ENCODE measurements around the gene SEC16A.
"Not testable (repeated sequence)": the region's sequence is repeated elsewhere in the genome, so short reads cannot be mapped to it uniquely, and the experiment has no call there.

SEC16A gene

DNA sequence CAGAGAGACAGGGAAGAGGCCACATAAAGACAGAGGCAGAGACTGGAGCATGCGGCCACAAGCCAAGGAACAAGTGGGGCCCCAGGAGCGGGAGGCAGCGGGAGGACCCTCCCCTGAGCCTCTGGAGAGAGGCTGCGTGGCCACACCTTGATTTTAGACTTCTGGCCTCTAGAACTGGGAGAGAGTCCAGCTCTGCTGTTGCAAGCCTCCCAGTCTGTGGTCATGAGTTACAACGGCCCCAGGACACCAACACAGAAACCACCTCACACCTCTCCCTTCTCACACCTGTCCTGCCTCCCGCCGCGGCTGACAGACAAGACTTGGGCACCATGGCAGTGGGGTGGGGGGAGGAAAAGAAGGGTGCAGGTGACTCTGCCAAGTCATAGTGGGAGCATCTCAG is 45.4 kb downstream of the SEC16A start:
- no peak for DNase-seq

GRCh38 chr9:136436055-136436634 is 46.7 kb downstream of the SEC16A start:
- no peak for DNase-seq

GRCh38 chr9:136434580-136435169 is 48.2 kb downstream of the SEC16A start:
- DNase-seq, result no peak

- DNase-seq, result no peak
These were observed 48.8 kb downstream of the SEC16A start for GRCh38 chr9:136433849-136434579.

GRCh38 chr9:136433043-136433715 is 49.7 kb downstream of the SEC16A start:
- DNase-seq, result no peak

DNA sequence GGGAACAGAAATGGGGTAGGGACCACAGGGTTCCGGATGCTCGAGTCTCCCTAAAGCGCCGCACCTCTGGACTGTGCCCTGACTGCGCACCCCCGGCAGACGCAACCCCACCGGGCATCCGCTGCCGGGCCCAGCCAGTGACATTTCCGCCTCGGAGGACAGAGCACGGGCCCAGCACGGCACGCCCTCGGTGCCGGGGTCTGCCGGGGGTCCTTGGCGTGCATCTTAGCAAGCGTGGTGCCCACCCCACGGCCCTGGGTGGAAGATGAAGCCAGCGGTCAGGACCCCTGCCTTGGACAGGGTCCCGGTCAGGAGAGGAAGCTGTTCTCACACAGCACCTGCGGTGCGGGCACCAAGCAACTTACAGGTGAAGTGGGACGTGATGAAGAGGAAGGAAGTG is 50.2 kb downstream of the SEC16A start:
- DNase-seq, result no peak

- DNase-seq, result no peak
These were observed 51.0 kb downstream of the SEC16A start for GRCh38 chr9:136431782-136432350.

- DNase-seq, result no peak
These were observed 52.1 kb downstream of the SEC16A start for GRCh38 chr9:136430588-136431234.

DNA sequence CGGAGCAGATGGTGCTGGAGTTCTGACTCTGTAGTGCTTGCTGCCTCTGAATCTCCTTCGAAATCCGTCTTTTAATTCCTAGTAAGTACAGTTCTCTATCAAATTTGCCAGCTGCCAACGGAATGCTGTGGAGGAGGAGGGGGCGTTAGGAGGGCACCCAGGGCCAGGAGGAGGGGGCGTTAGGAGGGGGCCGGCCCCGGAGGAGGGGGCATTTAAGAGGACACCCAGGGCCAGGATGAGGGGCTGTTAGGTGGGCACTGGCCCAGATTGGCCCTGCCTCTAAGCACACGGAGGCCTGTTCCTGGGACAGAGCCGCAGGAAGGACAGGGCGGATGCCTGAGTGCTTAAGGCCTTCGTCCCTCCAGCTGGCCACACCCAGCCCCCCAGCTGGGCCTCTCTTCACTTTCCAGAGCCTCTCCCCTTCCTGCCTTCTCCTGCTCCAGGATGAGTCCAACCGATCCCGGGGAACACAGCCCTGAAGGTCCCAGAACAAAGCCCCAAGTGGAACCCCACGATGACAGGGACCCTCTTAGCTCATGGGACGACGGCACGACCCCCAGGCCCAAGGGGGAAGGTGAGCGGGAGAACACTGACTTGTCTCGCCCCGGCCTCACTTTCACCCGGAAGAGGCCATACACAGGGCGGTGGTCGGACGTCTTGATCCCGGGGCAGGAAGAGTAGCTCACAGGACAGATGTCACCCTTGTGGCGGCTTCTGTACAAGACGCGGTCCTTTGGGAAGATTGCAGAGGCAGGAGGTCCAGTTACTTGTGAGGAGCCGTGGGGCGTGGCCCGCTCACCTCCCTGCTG is 53.0 kb downstream of the SEC16A start:
- no peak for DNase-seq

DNA sequence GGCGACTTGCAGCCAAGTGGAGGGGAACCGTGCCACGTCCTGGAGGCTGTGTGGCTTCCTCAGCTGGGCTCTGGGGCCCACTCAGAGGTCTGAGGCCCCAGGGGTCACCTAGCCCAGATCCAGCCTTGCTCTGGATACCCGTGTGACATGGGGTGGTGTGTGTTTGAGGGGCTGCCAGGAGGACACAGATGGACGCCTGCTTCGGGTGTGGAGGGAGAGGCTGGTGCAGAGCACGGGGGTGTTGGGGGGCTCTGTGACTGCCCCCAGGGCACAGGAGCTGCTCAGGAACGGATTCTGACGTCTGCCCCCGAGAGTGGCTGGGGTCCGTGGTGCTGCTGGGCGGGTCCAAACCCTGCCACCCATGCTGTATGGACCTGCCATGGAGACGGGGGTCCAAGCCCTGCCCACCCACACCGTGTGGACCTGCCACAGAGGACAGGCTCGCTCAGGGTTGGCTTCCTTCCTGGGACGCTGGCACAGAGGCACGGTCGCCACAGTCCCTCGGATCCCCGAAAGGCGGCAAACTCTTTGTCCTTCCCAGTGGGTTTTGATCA is 53.7 kb downstream of the SEC16A start:
- no peak for DNase-seq

DNA sequence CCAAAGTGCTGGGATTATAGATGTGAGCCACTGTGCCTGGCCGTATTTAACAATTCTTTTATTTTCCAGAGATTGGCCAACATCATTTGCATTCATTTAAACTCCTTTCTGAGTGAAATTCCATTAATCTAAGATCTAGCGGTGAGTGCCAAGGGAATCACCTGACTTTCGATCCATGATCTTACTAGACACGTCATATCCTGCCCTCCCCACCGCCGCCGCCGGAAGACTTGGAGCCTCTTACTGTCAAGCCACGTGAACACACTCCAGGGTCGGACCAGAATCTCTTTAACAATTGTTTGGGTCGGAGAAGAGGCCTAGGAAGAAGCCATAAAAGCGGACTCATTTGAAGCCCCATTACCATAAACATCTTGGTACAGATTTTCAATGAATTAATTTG is 56.1 kb downstream of the SEC16A start:
- DNase-seq, result no peak

- not testable (repeated sequence) for DNase-seq
These were observed 57.5 kb downstream of the SEC16A start for GRCh38 chr9:136425367-136425766.

DNA sequence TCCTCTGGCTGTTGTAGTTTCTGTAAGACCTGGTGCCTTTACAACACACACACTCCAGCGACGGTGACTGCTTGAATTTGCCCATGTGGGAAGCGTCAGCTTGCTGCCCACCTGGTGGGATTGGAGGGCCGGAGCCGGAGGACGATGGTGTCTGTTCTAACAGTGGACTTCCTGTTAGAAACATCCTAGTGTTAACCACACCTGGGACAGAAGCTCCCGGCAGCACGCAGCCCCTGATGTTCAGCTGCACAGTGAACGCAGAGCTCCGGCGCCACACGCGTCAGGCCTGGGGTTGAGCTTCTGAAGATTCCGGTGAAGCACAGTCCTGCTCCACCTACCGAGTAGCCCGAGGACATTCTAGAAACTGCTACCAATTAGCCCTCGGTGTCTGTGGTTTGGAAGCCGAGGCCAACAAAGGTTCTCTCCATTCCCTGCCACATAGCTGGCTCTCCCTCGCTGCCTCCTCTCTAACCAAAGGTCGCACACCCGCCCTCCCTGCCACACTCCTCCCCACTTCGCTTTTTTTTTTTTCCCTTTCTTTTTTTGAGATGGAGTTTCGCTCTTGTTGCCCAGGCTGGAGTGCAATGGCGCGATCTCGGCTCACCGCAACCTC is 58.0 kb downstream of the SEC16A start:
- no peak for DNase-seq

- DNase-seq, result no peak
These were observed 59.3 kb downstream of the SEC16A start for GRCh38 chr9:136423432-136424146.

DNA sequence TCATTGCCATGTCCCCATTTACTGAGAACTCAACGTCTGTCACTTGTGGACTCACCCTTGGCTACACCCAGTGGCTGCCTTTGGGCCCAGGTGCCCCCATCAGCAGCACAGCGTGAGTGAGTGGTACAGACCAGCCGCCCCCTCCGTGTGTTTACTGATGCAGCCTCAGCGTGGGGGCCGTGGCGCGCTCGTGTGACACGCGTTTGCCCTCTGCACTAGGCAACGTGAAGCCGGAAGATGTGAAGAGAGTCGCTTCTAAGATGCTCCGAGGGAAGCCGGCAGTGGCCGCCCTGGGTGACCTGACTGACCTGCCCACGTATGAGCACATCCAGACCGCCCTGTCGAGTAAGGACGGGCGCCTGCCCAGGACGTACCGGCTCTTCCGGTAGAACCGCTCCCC is 60.0 kb downstream of the SEC16A start:
- DNase-seq, result no peak

- DNase-seq, result no peak
These were observed 61.0 kb downstream of the SEC16A start for GRCh38 chr9:136421791-136422190.

DNA sequence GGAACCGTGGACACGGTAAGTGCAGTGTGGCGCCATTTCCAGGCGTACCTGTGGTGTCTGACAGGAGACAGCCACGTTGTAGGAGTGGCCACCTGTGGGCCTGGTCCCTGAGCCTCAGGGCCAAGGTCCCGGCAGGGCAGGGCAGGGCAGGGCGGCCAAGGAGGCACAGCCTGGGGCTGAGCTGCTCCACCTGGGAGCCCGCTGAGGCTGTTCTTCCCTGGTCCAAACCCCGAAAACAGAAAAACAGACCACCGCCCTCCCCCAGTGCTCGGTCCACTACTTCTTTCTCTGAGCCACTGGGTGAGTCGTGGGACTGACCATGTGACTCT is 63.8 kb downstream of the SEC16A start:
- no peak for DNase-seq

DNA sequence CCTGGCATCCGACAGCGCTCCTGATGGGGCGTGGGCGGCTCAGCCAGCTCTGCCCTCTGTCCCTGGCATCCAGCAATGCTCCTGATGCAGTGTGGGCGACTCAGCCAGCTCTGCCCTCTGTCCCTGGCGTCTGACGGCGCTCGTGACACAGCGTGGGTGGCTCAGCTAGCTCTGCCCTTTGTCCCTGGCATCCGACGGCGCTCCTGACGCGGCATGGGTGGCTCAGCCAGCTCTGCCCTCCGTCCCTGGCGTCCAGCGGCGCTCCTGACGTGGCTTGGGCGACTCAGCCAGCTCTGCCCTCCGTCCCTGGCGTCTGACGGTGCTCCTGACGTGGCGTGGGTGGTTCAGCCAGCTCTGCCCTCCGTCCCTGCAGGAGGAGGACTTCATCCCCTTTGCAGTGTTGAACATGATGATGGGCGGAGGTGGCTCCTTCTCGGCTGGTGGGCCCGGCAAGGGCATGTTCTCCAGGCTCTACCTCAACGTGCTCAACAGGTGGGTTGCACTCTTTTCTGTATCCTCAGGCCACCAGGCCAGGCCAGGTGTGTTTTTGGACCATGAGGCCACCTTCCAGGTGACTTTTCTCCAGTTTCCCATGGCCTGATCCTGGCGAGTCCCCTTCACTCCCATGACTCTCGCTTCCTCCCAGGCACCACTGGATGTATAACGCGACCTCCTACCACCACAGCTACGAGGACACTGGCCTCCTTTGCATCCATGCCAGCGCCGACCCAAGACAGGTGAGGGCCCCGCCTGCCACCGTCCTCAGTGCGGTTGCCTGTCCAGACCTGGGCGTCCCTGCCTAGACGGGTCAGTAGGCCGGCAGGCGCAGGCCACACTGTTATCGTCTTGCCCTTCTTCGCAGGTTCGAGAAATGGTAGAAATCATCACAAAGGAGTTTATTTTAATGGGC is 64.4 kb downstream of the SEC16A start:
- no peak for DNase-seq

- no peak for DNase-seq
These were observed 65.9 kb downstream of the SEC16A start for GRCh38 chr9:136416914-136417313.

- no peak for DNase-seq
These were observed 66.4 kb downstream of the SEC16A start for GRCh38 chr9:136416427-136416826.

All from CD4-positive, alpha-beta T cell treated with Interleukin-17A for 1 hour (primary cell).